Activated T-cell treated with anti-CD3 and anti-CD28 coated beads for 1 hour (primary cell): ENCODE data around the gene CYP27A1.
"Not testable (repeated sequence)": the region's sequence is repeated elsewhere in the genome, so short reads cannot be mapped to it uniquely, and the experiment has no call there.

Experiments used
- DNase-seq: peaks from one replicate; pipeline ENCODE4 v3.0.0-alpha.2; 2020; ENCODE audit warnings: low read depth

Gene CYP27A1

GRCh38 chr2:218781691-218782527, at the start of gene CYP27A1:
Gene CYP27A1, plus strand, starts transcription at chr2:218782147. Its CDS starts 36 bp downstream, at chr2:218782183.
- no peak for DNase-seq

GRCh38 chr2:218732761-218733158, 49.2 kb upstream of the CYP27A1 start:
- DNase-seq: no peak

GRCh38 chr2:218733171-218734021, 48.6 kb upstream of the CYP27A1 start:
- DNase-seq: no peak

- DNase-seq: no peak
Measured at GRCh38 chr2:218734190-218734975, 47.6 kb upstream of the CYP27A1 start.

GRCh38 chr2:218736531-218736930, 45.4 kb upstream of the CYP27A1 start:
- no peak for DNase-seq

- DNase-seq: no peak
Measured at GRCh38 chr2:218743068-218743467, 38.9 kb upstream of the CYP27A1 start.

GRCh38 chr2:218744615-218745014, 37.3 kb upstream of the CYP27A1 start:
- DNase-seq: no peak

GRCh38 chr2:218745160-218745558, 36.8 kb upstream of the CYP27A1 start:
- DNase-seq: no peak

- no peak for DNase-seq
Measured at GRCh38 chr2:218745559-218746469, 36.1 kb upstream of the CYP27A1 start.

GRCh38 chr2:218746470-218746795, 35.5 kb upstream of the CYP27A1 start:
- no peak for DNase-seq

GRCh38 chr2:218746960-218747359, 35.0 kb upstream of the CYP27A1 start:
- DNase-seq: no peak

- DNase-seq: no peak
Measured at GRCh38 chr2:218748741-218749441, 33.1 kb upstream of the CYP27A1 start.

GRCh38 chr2:218754201-218754600, 27.7 kb upstream of the CYP27A1 start:
- DNase-seq: no peak

GRCh38 chr2:218754781-218755180, 27.2 kb upstream of the CYP27A1 start:
- no peak for DNase-seq

- DNase-seq: no peak
Measured at GRCh38 chr2:218755198-218755566, 26.8 kb upstream of the CYP27A1 start.

- DNase-seq: no peak
Measured at GRCh38 chr2:218755567-218756404, 26.2 kb upstream of the CYP27A1 start.

GRCh38 chr2:218756599-218757377, 25.2 kb upstream of the CYP27A1 start:
- no peak for DNase-seq

GRCh38 chr2:218761795-218762194, 20.2 kb upstream of the CYP27A1 start:
- no peak for DNase-seq

- not testable (repeated sequence) for DNase-seq
Measured at GRCh38 chr2:218772759-218773158, 9.2 kb upstream of the CYP27A1 start.
